RWPE2 (cell line): ENCODE measurements around the gene PROM1.

Source experiments
- ATAC-seq: fragments of 200-7000 bp; cut with Tn5 transposase; 3 replicates; pipeline ENCODE4 v1.9.1; 2021; ENCODE audit warnings: low read depth
- DNase-seq: peaks from one replicate; pipeline ENCODE4 v3.0.0-alpha.2; 2020; ENCODE audit warnings: low spot score
- H3K27ac ChIP-seq: fragments of 450-650 bp; 2 replicates; pipeline ENCODE4 v1.5.1; 2017; ENCODE audit warnings: mild to moderate bottlenecking; ENCODE audit not compliant: poor library complexity, severe bottlenecking
- H3K27me3 ChIP-seq: fragments of 250-450 bp; sonication (Bioruptor Pico); 2 replicates; pipeline ENCODE4 v1.5.1; 2021; ENCODE audit warnings: mild to moderate bottlenecking, moderate library complexity; ENCODE audit not compliant: insufficient read depth, poor library complexity, severe bottlenecking
- H3K36me3 ChIP-seq: fragments of 250-450 bp; sonication (Bioruptor Pico); 2 replicates; pipeline ENCODE4 v1.5.1; 2020; ENCODE audit warnings: low read depth, mild to moderate bottlenecking, moderate library complexity
- H3K4me1 ChIP-seq: fragments of 250-450 bp; sonication (Bioruptor Pico); 2 replicates; pipeline ENCODE4 v1.5.1; 2021; ENCODE audit warnings: mild to moderate bottlenecking, moderate library complexity; ENCODE audit not compliant: insufficient read depth, poor library complexity, severe bottlenecking
- H3K4me3 ChIP-seq: fragments of 250-450 bp; sonication (Bioruptor Pico); 2 replicates; pipeline ENCODE4 v1.5.1; 2021; ENCODE audit warnings: mild to moderate bottlenecking, moderate library complexity; ENCODE audit not compliant: severe bottlenecking
- H3K9me3 ChIP-seq: fragments of 250-450 bp; sonication (Bioruptor Pico); 2 replicates; pipeline ENCODE4 v1.5.1; 2021; ENCODE audit warnings: mild to moderate bottlenecking, moderate library complexity; ENCODE audit not compliant: severe bottlenecking
- CTCF ChIP-seq: fragments of 450-650 bp; IDR thresholded peaks from one replicate; pipeline ENCODE4 v1.5.1; 2017; ENCODE audit warnings: mild to moderate bottlenecking, moderate library complexity; ENCODE audit not compliant: poor library complexity, severe bottlenecking

Gene PROM1

GRCh38 chr4:16083241-16084191 lies at the start of gene PROM1:
TSS of gene PROM1 (minus strand) at chr4:16084023. CDS start at chr4:16075906, 8,117 bp downstream.
- H3K4me3 ChIP-seq: peak within 1 kb of the TSS; percentile 17
- TF ChIP-seq CTCF: no peak
- no peak for DNase-seq
- no peak within 1 kb of the TSS for H3K27ac ChIP-seq
- H3K36me3 ChIP-seq: no peaks in the 10 kb centered on the region
- H3K27me3 ChIP-seq: peaks cover 87% of the 10 kb centered on the region
- ATAC-seq: peak; percentile 57
- no peaks in the 10 kb centered on the region for H3K4me1 ChIP-seq
- H3K9me3 ChIP-seq: no peaks in the 10 kb centered on the region

DNA sequence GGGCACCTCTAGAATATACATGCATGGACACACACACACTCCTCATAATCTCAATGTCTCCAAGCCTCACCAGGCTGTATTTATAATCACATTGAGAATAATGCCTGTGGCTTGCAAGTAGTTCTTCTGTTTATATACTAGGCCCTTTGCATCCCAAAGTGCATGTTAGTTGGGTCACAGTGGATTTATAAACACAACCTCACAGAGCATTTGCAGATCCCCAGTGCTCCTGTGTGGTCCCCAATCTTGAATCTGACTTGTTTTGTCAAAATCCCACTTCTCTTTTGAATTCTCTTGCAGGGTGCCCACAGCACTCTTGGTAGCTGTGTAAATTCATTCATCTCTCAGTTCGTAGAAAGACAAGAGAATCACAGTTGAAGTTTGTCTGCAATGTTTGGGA lies 49.6 kb upstream of the PROM1 start:
- Histone ChIP-seq H3K4me1 (no peaks in the 10 kb centered on the region), H3K27ac (no peak overlapping the region), H3K27me3 (no peaks in the 10 kb centered on the region), H3K4me3 (no peak overlapping the region), H3K36me3 (no peaks in the 10 kb centered on the region), H3K9me3 (no peaks in the 10 kb centered on the region)
- DNase-seq (no peak), ATAC-seq (no peak)
- no peak for TF ChIP-seq CTCF

- ATAC-seq (no peak), DNase-seq (no peak)
- Histone ChIP-seq H3K36me3 (no peaks in the 10 kb centered on the region), H3K27me3 (no peaks in the 10 kb centered on the region), H3K4me1 (no peaks in the 10 kb centered on the region), H3K27ac (no peak overlapping the region), H3K9me3 (no peaks in the 10 kb centered on the region), H3K4me3 (no peak overlapping the region)
- TF ChIP-seq CTCF: no peak
Observed at GRCh38 chr4:16131293-16131692, 47.5 kb upstream of the PROM1 start.

DNA sequence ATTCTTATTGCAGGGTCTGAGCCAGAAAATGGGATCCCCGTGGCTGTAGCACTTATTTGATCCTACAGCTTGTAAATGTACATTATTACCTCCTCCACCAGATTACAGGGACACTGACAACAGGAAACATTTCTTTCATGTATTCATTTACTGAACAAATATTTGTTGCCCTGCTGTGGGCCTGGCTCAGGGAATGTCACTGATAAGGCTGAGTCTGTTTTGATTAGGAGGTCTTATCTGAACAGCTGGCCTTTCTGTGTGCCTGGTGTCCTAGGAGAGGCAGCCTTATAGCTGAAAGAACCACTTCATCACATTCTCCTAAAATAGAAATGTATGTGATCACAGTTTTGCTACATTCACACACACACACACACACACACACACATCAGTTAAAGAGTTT lies 45.5 kb upstream of the PROM1 start:
- H3K27me3 ChIP-seq: no peaks in the 10 kb centered on the region
- no peaks in the 10 kb centered on the region for H3K36me3 ChIP-seq
- H3K4me1 ChIP-seq: no peaks in the 10 kb centered on the region
- no peak overlapping the region for H3K27ac ChIP-seq
- ATAC-seq (no peak), DNase-seq (no peak)
- TF ChIP-seq CTCF: no peak
- H3K9me3 ChIP-seq: no peaks in the 10 kb centered on the region
- H3K4me3 ChIP-seq: no peak overlapping the region

DNA sequence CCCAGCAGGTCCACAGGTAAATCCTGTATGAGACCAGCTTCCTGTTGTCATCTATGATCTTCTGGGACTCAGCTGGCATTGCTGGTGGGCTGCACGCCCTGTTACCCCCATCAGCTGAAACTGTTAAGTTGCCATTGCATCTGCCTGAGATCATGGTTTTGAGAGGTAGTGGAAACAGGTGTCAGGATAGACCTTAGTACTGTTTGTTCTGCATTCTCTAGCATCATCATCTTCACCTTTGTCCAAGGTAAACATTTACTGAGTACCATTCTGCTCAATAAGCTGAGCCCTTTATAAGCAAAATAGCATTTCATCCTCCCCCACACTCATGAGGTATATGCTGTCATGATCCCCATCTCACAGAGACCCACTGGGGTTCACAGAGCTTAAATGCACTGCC lies 42.9 kb upstream of the PROM1 start:
- H3K27ac ChIP-seq: no peak overlapping the region
- H3K9me3 ChIP-seq: no peaks in the 10 kb centered on the region
- no peaks in the 10 kb centered on the region for H3K27me3 ChIP-seq
- DNase-seq: no peak
- TF ChIP-seq CTCF: no peak
- H3K4me3 ChIP-seq: no peak overlapping the region
- H3K36me3 ChIP-seq: no peaks in the 10 kb centered on the region
- no peaks in the 10 kb centered on the region for H3K4me1 ChIP-seq
- ATAC-seq: no peak
